B cell (primary cell): Measurements from ENCODE around the gene TTC39B. TPM values are rescaled to one million over a fixed set of nuclear protein-coding genes. Genes with fewer than 3 reads are reported as not detected.

Experiments
- ATAC-seq: fragments of 200-7000 bp; cut with Tn5 transposase; one replicate; pipeline ENCODE4 v1.10.0; 2021; ENCODE audit warnings: low read depth, mild to moderate bottlenecking, moderate number of reproducible peaks, moderate library complexity
- CTCF ChIA-PET: fragments of 350-600 bp; sonication (Branson Sonifier 250); formaldehyde crosslinking; loops from one replicate; lab custom pipeline; 2021; ENCODE audit warnings: antibody characterized with exemption, inconsistent platforms; lab: Charles Lee
- POLR2A ChIA-PET: fragments of 350-600 bp; sonication (Branson Sonifier 250); formaldehyde crosslinking; loops from one replicate; lab custom pipeline; 2021; ENCODE audit warnings: antibody characterized with exemption; lab: Charles Lee
- DNase-seq: peaks from one replicate; pipeline ENCODE4 v3.0.0; 2013
- H2AFZ ChIP-seq: 2 replicates; pipeline ENCODE4 v1.6.1; 2012; ENCODE audit warnings: mild to moderate bottlenecking, low read depth, low read length; ENCODE audit not compliant: insufficient read depth, poor library complexity, severe bottlenecking
- H3K27ac ChIP-seq, 2 donors: 1 replicate in 1 of 2; 2 replicates in 1 of 2; pipeline ENCODE4 v1.5.1; 2012 to 2013; ENCODE audit warnings: low read length in 2 of 2, mild to moderate bottlenecking in 2 of 2, moderate library complexity in 1 of 2
- H3K27me3 ChIP-seq, 4 experiments: fragments of 200-600 bp in 1 of 4; sonication (generic) in 1 of 4; replicated peaks in 1 of 4; 1 replicate in 2 of 4; 2 replicates in 2 of 4; pipeline versions ENCODE4 v1.6.1 to v1.7.0; 2013 to 2016; ENCODE audit warnings: low read length in 3 of 4, mild to moderate bottlenecking in 2 of 4, mixed read lengths in 1 of 4, moderate library complexity in 1 of 4; ENCODE audit not compliant: insufficient read depth in 4 of 4, control insufficient read depth in 3 of 4; ENCODE audit errors: control extremely low read depth in 1 of 4
- H3K36me3 ChIP-seq, 2 experiments: replicated peaks in 1 of 2; 1 replicate in 1 of 2; 2 replicates in 1 of 2; pipeline versions ENCODE4 v1.6.1 to v1.7.1; 2013; ENCODE audit warnings: low read length in 1 of 2; ENCODE audit not compliant: insufficient read depth in 2 of 2, control insufficient read depth in 1 of 2; ENCODE audit errors: control extremely low read depth in 1 of 2, extremely low read depth in 1 of 2
- H3K4me1 ChIP-seq, 2 donors: fragments of 200-600 bp in 1 of 2; sonication (generic) in 1 of 2; 1 replicate in 1 of 2; 2 replicates in 1 of 2; pipeline versions ENCODE4 v1.5.1 to v1.6.1; 2013 to 2017; ENCODE audit warnings: low read length in 2 of 2; ENCODE audit not compliant: control insufficient read depth in 2 of 2, insufficient read depth in 2 of 2
- H3K4me2 ChIP-seq: replicated peaks from 2 replicates; pipeline ENCODE3; 2012; ENCODE audit warnings: mild to moderate bottlenecking, low read depth, low read length; ENCODE audit not compliant: poor library complexity, severe bottlenecking
- H3K4me3 ChIP-seq, 5 experiments: fragments of 200-600 bp in 1 of 5; sonication (generic) in 1 of 5; 1 replicate in 3 of 5; 2 replicates in 2 of 5; pipeline versions ENCODE4 v1.5.1 to v1.7.0; 2011 to 2016; ENCODE audit warnings: low read length in 4 of 5, mild to moderate bottlenecking in 4 of 5, low read depth in 2 of 5, control low read depth in 1 of 5, moderate library complexity in 1 of 5; ENCODE audit not compliant: insufficient read depth in 1 of 5; ENCODE audit errors: control extremely low read depth in 1 of 5, extremely low read depth in 1 of 5
- H3K79me2 ChIP-seq: fragments of 200-600 bp; sonication (generic); one replicate; pipeline ENCODE4 v1.6.0; 2016; ENCODE audit warnings: low read length; ENCODE audit not compliant: control insufficient read depth, insufficient read depth
- H3K9ac ChIP-seq: fragments of 200-600 bp; sonication (generic); 2 replicates; pipeline ENCODE4 v1.6.1; 2017; ENCODE audit warnings: mild to moderate bottlenecking, low read length, moderate library complexity
- H3K9me3 ChIP-seq, 3 donors: one replicate each; pipeline versions ENCODE4 v1.6.1 to v1.7.1; 2013; ENCODE audit warnings: low read length in 2 of 3; ENCODE audit not compliant: control insufficient read depth in 2 of 3, insufficient read depth in 1 of 3; ENCODE audit errors: control extremely low read depth in 1 of 3
- H4K20me1 ChIP-seq: 2 replicates; pipeline ENCODE4 v1.6.0; 2012; ENCODE audit warnings: mild to moderate bottlenecking, low read length; ENCODE audit not compliant: insufficient read depth, control insufficient read depth, poor library complexity, severe bottlenecking
- H3K27ac Mint-ChIP-seq: one replicate; pipeline ENCODE4 v1.8.0; 2021; ENCODE audit warnings: mixed read lengths
- H3K27me3 Mint-ChIP-seq: one replicate; pipeline ENCODE4 v1.8.0; 2021; ENCODE audit warnings: mixed read lengths
- H3K4me1 Mint-ChIP-seq: one replicate; pipeline ENCODE4 v1.8.0; 2021; ENCODE audit warnings: mixed read lengths
- H3K4me3 Mint-ChIP-seq: one replicate; pipeline ENCODE4 v1.8.0; 2021; ENCODE audit warnings: mixed read lengths
- H3K9me3 Mint-ChIP-seq: one replicate; pipeline ENCODE4 v1.8.0; 2022; ENCODE audit warnings: mixed read lengths; ENCODE audit not compliant: insufficient read depth
- CTCF ChIP-seq: fragments of 200-600 bp; IDR thresholded peaks from one replicate; pipeline ENCODE4 v1.8.0; 2022; ENCODE audit warnings: antibody characterized with exemption, mild to moderate bottlenecking
- EZH2 ChIP-seq: IDR thresholded peaks from 2 replicates; pipeline ENCODE4 v1.6.1; 2012; ENCODE audit warnings: borderline replicate concordance, low read depth, mild to moderate bottlenecking, moderate library complexity, low read length; ENCODE audit not compliant: insufficient read depth, poor library complexity, severe bottlenecking
- WGBS: methylation state at CpG from one replicate; pipeline ENCODE4 v1.1.5; 2013; ENCODE audit warnings: missing lambda C conversion rate; ENCODE audit not compliant: insufficient coverage; 5-methylcytosine and 5-hydroxymethylcytosine counted together
- intact Hi-C: fragments of 100-400 bp; cut with micrococcal nuclease; formaldehyde crosslinking; loops from one replicate; pipeline ENCODE4 v1.10.0; 2022
- polyA plus RNA-seq: library from polyadenylated mRNA; depleted of rRNA; stranded (reverse); fragments of >200 nt; gene quantifications from 2 replicates; pipeline ENCODE4 v1.2.3, GENCODE V29; 2012
- total RNA-seq, 2 donors: library from RNA; stranded (reverse); fragments of 120-200 nt in 1 of 2; gene quantifications; 1 replicate in 1 of 2; 2 replicates in 1 of 2; pipeline versions ENCODE4 v1.2.3 to v1.2.4, GENCODE V29; 2013 to 2022

The TTC39B gene
- total and polyA plus RNA-seq, 2 donors (not counting 1 experiment from before 2014, with no cell fraction given) = 2.0 to 3.6 TPM

- Histone ChIP-seq H3K36me3 (no peaks in the 10 kb centered on the region), H3K9ac (no peak overlapping the region), H3K9me3 (no peaks in the 10 kb centered on the region), H4K20me1 (no peaks in the 10 kb centered on the region), H2AFZ (no peak overlapping the region), H3K4me1 (no peaks in the 10 kb centered on the region), H3K27ac (no peak overlapping the region), H3K79me2 (no peaks in the 10 kb centered on the region), H3K4me2 (no peak overlapping the region), H3K4me3 (no peak overlapping the region), H3K27me3 (no peaks in the 10 kb centered on the region)
- ChIA-PET CTCF (no interaction called here), POLR2A (no interaction called here)
- TF ChIP-seq CTCF (no peak), EZH2 (no peak)
- no peaks in the 10 kb centered on the region for H3K4me1 Mint-ChIP-seq
- H3K27me3 Mint-ChIP-seq = peaks cover 13% of the 10 kb centered on the region
- no peaks in the 10 kb centered on the region for H3K9me3 Mint-ChIP-seq
- no peak overlapping the region for H3K4me3 Mint-ChIP-seq
- DNase-seq (no peak), ATAC-seq (no peak)
- intact Hi-C loops = no loop called here
- whole genome bisulfite sequencing = 94% methylated on average over 2 of the region's 4 CpGs
- no peak overlapping the region for H3K27ac Mint-ChIP-seq
Measured at GRCh38 chr9:15154677-15155076, 152.3 kb downstream of the TTC39B start.

GRCh38 chr9:15153961-15154360, 153.1 kb downstream of the TTC39B start:
- intact Hi-C loops = no loop called here
- POLR2A ChIA-PET = no interaction called here
- Histone ChIP-seq H3K4me2 (no peak overlapping the region), H3K9ac (no peak overlapping the region), H3K27ac (no peak overlapping the region), H3K4me3 (no peak overlapping the region), H3K27me3 (no peaks in the 10 kb centered on the region), H3K36me3 (no peaks in the 10 kb centered on the region), H3K4me1 (no peaks in the 10 kb centered on the region), H3K79me2 (no peaks in the 10 kb centered on the region), H4K20me1 (no peaks in the 10 kb centered on the region), H2AFZ (no peak overlapping the region), H3K9me3 (no peaks in the 10 kb centered on the region)
- TF ChIP-seq EZH2 (no peak), CTCF (no peak)
- no peak overlapping the region for H3K4me3 Mint-ChIP-seq
- DNase-seq (no peak), ATAC-seq (no peak)
- peaks cover 13% of the 10 kb centered on the region for H3K27me3 Mint-ChIP-seq
- no peaks in the 10 kb centered on the region for H3K4me1 Mint-ChIP-seq
- WGBS = 80% methylated on average over 2 of the region's 3 CpGs
- CTCF ChIA-PET = interaction anchor here (1.3 kb wide), 1 partner anchor 11 kb away, joined by 3 read pairs; no protein-coding TSS in a partner anchor
- no peaks in the 10 kb centered on the region for H3K9me3 Mint-ChIP-seq
- no peak overlapping the region for H3K27ac Mint-ChIP-seq
